MCF 10A (cell line): ENCODE data around the gene MOGAT3. TPM values are rescaled to one million over a fixed set of nuclear protein-coding genes. Genes with fewer than 3 reads are reported as not detected.

Experiments used
- BruUV-seq: library from RNA; stranded (reverse); fragments of 400-500 nt; replicated peaks from 2 replicates; lab custom pipeline; 2021; lab: Mats Ljungman, UMichigan
- CTCF ChIA-PET: fragments of 300-600 bp; sonication (Branson Sonifier 250); formaldehyde crosslinking; extraction: SDS; loops from one replicate; lab custom pipeline; 2021; ENCODE audit warnings: antibody characterized with exemption, inconsistent platforms; lab: Yijun Ruan, JAX
- POLR2A ChIA-PET: fragments of 300-600, 350-650 bp; sonication (Branson Sonifier 250); formaldehyde crosslinking; extraction: SDS; loops from one replicate; lab custom pipeline; 2020; ENCODE audit warnings: antibody characterized with exemption, inconsistent platforms; lab: Yijun Ruan, JAX
- DNase-seq: peaks from one replicate; pipeline ENCODE4 v3.0.0-alpha.2; 2018; ENCODE audit not compliant: unreplicated experiment
- H3K27ac Mint-ChIP-seq: one replicate; pipeline ENCODE4 v1.8.0; 2022; ENCODE audit warnings: mild to moderate bottlenecking, low read depth, mixed read lengths; ENCODE audit not compliant: unreplicated experiment
- H3K27me3 Mint-ChIP-seq: one replicate; pipeline ENCODE4 v1.8.0; 2022; ENCODE audit warnings: mixed read lengths; ENCODE audit not compliant: insufficient read depth, unreplicated experiment
- H3K36me3 Mint-ChIP-seq: one replicate; pipeline ENCODE4 v1.8.0; 2022; ENCODE audit warnings: mild to moderate bottlenecking, moderate library complexity, mixed read lengths; ENCODE audit not compliant: insufficient read depth, unreplicated experiment
- H3K4me1 Mint-ChIP-seq: one replicate; pipeline ENCODE4 v1.8.0; 2022; ENCODE audit warnings: mixed read lengths; ENCODE audit not compliant: insufficient read depth, unreplicated experiment
- H3K4me3 Mint-ChIP-seq: one replicate; pipeline ENCODE4 v1.8.0; 2022; ENCODE audit warnings: mild to moderate bottlenecking, moderate library complexity, mixed read lengths; ENCODE audit not compliant: unreplicated experiment
- H3K9me3 Mint-ChIP-seq: one replicate; pipeline ENCODE4 v1.8.0; 2022; ENCODE audit warnings: mixed read lengths; ENCODE audit not compliant: unreplicated experiment
- CTCF ChIP-seq: fragments of 200-600 bp; IDR thresholded peaks from one replicate; pipeline ENCODE4 v1.8.0; 2022; ENCODE audit warnings: antibody characterized with exemption, mild to moderate bottlenecking; ENCODE audit not compliant: unreplicated experiment
- intact Hi-C: fragments of 100-400 bp; cut with micrococcal nuclease; formaldehyde crosslinking; loops from 2 replicates; pipeline ENCODE4 v1.14.1; 2022
- total RNA-seq: library from RNA; stranded (reverse); gene quantifications from 2 replicates; pipeline ENCODE4 v1.2.3, GENCODE V29; 2022

The MOGAT3 gene
- total RNA-seq, 1 experiment from 2014 or later = not detected

DNA sequence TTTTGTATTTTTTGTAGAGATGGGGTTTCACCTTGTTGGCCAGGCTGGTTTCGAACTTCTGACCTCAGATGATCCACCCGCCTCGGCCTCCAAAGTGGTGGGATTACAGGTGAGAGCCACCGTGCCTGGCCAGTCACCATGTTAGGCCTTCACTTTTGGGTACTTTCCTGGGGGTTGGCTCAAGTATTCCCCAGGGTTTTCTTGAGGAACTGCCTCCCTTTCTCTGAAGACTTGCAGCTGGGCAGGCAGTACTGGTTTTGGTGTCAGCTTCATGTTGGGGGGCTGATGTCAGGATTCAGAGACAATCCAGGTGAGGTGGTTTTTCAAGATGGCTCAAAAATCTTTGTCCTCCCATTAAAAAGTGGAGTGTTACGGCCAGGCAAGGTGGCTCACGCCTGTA lies 24.8 kb upstream of the MOGAT3 start:
- Mint-ChIP-seq H3K36me3 (peaks cover 90% of the 10 kb centered on the region), H3K27ac (no peak overlapping the region), H3K9me3 (no peaks in the 10 kb centered on the region), H3K27me3 (no peaks in the 10 kb centered on the region), H3K4me1 (peaks cover 9% of the 10 kb centered on the region), H3K4me3 (no peak overlapping the region)
- no TSS peak for BruUV-seq
- intact Hi-C loops = no loop called here
- POLR2A ChIA-PET = interaction anchor here (0.5 to 1.0 kb wide), 3 partner anchors 9 to 57 kb away, joined by 3 read pairs; no protein-coding TSS in a partner anchor
- DNase-seq = no peak
- no peak for TF ChIP-seq CTCF
- CTCF ChIA-PET = interaction anchor here (0.7 to 2.5 kb wide), 3 partner anchors 18 to 41 kb away, joined by 3 to 12 read pairs (median 4); no protein-coding TSS in a partner anchor

- intact Hi-C loops = no loop called here
- CTCF ChIA-PET = interaction anchor here (0.6 to 2.0 kb wide), 2 partner anchors 79 to 320 kb away, joined by 3 to 7 read pairs; no protein-coding TSS in a partner anchor
- DNase-seq = no peak
- Mint-ChIP-seq H3K4me1 (peaks cover 15% of the 10 kb centered on the region), H3K36me3 (peaks cover 76% of the 10 kb centered on the region), H3K9me3 (no peaks in the 10 kb centered on the region), H3K4me3 (no peak overlapping the region), H3K27me3 (no peaks in the 10 kb centered on the region), H3K27ac (no peak overlapping the region)
- POLR2A ChIA-PET = no interaction called here
- TF ChIP-seq CTCF = no peak
- BruUV-seq = no TSS peak
These were observed 22.7 kb upstream of the MOGAT3 start for GRCh38 chr7:101223528-101223927.

DNA sequence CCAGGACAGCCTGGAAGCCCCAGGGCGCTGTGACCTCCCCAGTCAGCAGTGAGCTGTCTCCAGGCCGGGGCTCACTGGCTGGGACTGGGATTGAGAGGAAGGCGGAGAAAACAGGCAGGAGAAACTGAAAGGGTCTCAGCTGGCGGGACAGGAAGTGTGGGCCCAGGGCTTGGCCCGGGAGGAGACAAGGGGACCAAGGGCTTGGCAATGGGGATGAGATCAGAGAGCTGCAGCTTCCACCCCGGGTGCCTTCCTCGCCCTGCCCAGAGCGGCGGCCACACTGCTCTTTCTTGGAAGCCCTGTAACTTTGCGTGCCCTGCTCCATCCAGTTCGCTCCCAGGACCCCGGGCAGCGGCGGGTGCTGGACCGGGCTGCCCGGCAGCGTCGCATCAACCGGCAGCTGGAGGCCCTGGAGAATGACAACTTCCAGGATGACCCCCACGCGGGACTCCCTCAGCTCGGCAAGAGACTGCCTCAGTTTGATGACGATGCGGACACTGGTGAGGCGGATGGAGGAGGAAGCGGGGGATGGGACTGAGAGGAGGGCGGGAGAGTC lies 21.5 kb upstream of the MOGAT3 start:
- Mint-ChIP-seq H3K27ac (no peak overlapping the region), H3K4me1 (peaks cover 17% of the 10 kb centered on the region), H3K36me3 (peaks cover 65% of the 10 kb centered on the region), H3K27me3 (no peaks in the 10 kb centered on the region), H3K4me3 (no peak overlapping the region), H3K9me3 (no peaks in the 10 kb centered on the region)
- POLR2A ChIA-PET = no interaction called here
- CTCF ChIA-PET = interaction anchor here (1.3 to 2.0 kb wide), 2 partner anchors 60 to 78 kb away, joined by 4 to 7 read pairs; no protein-coding TSS in a partner anchor
- intact Hi-C loops = no loop called here
- DNase-seq = no peak
- no peak for TF ChIP-seq CTCF
- BruUV-seq = no TSS peak

- CTCF ChIA-PET = interaction anchor here (0.5 to 2.2 kb wide), 9 partner anchors 23 to 82 kb away, joined by 3 to 14 read pairs (median 4); partner anchors contain the start of gene FIS1
- intact Hi-C loops = no loop called here
- POLR2A ChIA-PET = interaction anchor here (0.6 to 2.7 kb wide), 3 partner anchors 12 to 101 kb away, joined by 3 to 17 read pairs (median 4); partner anchors contain the start of gene IFT22
- Mint-ChIP-seq H3K27ac (no peak overlapping the region), H3K36me3 (peaks cover 47% of the 10 kb centered on the region), H3K4me1 (peaks cover 23% of the 10 kb centered on the region), H3K4me3 (no peak overlapping the region), H3K27me3 (no peaks in the 10 kb centered on the region), H3K9me3 (no peaks in the 10 kb centered on the region)
- BruUV-seq = no TSS peak
- DNase-seq = no peak
- no peak for TF ChIP-seq CTCF
These were observed 19.5 kb upstream of the MOGAT3 start for GRCh38 chr7:101220295-101220694.
